Measurements from ENCODE around the gene TMEM154. TPM values are rescaled to one million over a fixed set of nuclear protein-coding genes. Genes with fewer than 3 reads are reported as not detected.

The TMEM154 gene
- polyA plus RNA-seq, 1 donor (not counting 4 experiments of a cell fraction or from before 2014, with no cell fraction given) = 106 TPM

DNA sequence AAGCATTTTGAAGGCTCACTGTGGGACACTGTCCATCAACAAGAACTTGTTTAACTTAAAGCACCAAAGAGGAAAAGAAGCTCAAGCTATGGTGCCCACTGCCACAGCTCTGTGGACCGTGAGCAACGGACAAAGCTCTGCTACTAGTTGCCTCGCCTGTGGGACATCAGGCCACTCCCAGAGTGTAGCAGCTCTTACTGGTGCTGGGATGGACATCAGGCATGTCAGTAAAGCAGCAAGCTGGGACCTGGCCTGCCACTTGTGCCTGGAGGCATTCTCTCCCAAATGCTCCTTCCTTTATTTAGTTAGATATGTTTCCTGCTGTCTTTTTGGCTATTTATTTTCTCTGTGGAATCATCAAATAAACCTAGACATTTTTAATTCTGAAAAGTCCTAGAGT lies 46.7 kb downstream of the TMEM154 start:
- no peaks in the 10 kb centered on the region for H4K20me1 ChIP-seq (ENCODE audit: control insufficient read depth, extremely low read depth, insufficient read depth, low read length)
- no peak for FAIRE-seq
- no peak overlapping the region for H3K4me3 ChIP-seq (ENCODE audit: control insufficient read depth in 2 of 3, extremely low read depth in 1 of 3, insufficient read depth in 2 of 3, low read depth in 1 of 3, low read length in 3 of 3)
- H3K27ac ChIP-seq (ENCODE audit: control insufficient read depth, insufficient read depth, low read length) = peak overlapping the region; percentile 2
- H3K27me3 ChIP-seq (ENCODE audit: control insufficient read depth, extremely low read depth, insufficient read depth, low read length) = no peaks in the 10 kb centered on the region
- H3K36me3 ChIP-seq (ENCODE audit: control insufficient read depth in 2 of 2, extremely low read depth in 1 of 2, insufficient read depth in 2 of 2, low read length in 2 of 2) = peaks cover 26 to 57% of the 10 kb centered on the region in 2 experiments
- dilution Hi-C loops (cut with MboI; ENCODE audit: extremely low pct_ligation_motif_present, low sequenced_read_pairs) = no loop called here
- H3K4me2 ChIP-seq (ENCODE audit: control insufficient read depth, extremely low read depth, insufficient read depth, low read depth, low read length) = no peak overlapping the region
- H3K4me1 ChIP-seq (ENCODE audit: control insufficient read depth, extremely low read depth, insufficient read depth, low read length) = peaks cover 20% of the 10 kb centered on the region
- peak overlapping the region; percentile 20 for H3K9ac ChIP-seq (ENCODE audit: control insufficient read depth, extremely low read depth, insufficient read depth, low read length)
- TF ChIP-seq EZH2 (IDR thresholded peaks at IDR 0.05; ENCODE audit: low read length) = no peak
- H3K9me1 ChIP-seq (ENCODE audit: control insufficient read depth, extremely low read depth, insufficient read depth, low read length) = no peaks in the 10 kb centered on the region
- H3K9me3 ChIP-seq (ENCODE audit: control insufficient read depth, low read depth, low read length) = no peaks in the 10 kb centered on the region
- H3K79me2 ChIP-seq (ENCODE audit: control insufficient read depth, insufficient read depth, low read length) = no peaks in the 10 kb centered on the region
- no peak for DNase-seq (ENCODE audit: low read depth, low spot score)
- no peak overlapping the region for H2AFZ ChIP-seq (ENCODE audit: control insufficient read depth, low read length)

DNA sequence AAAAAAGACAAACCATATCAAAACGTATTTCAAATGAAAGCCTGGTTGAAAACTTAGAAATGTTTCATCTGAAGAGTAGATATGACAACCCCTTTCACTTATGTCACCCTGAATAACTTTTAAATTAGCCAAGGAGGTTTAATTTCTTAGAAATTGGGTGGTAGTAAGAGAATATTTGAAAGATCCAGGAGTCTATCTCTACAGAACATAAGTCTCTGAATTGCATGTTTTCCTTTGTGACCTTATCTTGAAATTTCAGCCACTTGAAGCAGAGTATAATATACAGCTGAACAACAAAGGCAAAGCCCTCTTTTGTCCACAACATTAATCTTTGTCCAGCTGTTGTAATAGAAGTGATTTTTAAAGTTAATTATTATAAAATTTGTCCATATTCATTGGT lies 49.5 kb downstream of the TMEM154 start:
- Histone ChIP-seq H3K27ac (ENCODE audit: control insufficient read depth, insufficient read depth, low read length) (no peak overlapping the region), H3K36me3 (ENCODE audit: control insufficient read depth in 2 of 2, extremely low read depth in 1 of 2, insufficient read depth in 2 of 2, low read length in 2 of 2) (peaks cover 35 to 41% of the 10 kb centered on the region in 2 experiments), H4K20me1 (ENCODE audit: control insufficient read depth, extremely low read depth, insufficient read depth, low read length) (no peaks in the 10 kb centered on the region), H3K79me2 (ENCODE audit: control insufficient read depth, insufficient read depth, low read length) (no peaks in the 10 kb centered on the region), H3K27me3 (ENCODE audit: control insufficient read depth, extremely low read depth, insufficient read depth, low read length) (no peaks in the 10 kb centered on the region), H3K4me3 (ENCODE audit: control insufficient read depth in 2 of 3, extremely low read depth in 1 of 3, insufficient read depth in 2 of 3, low read depth in 1 of 3, low read length in 3 of 3) (no peak overlapping the region), H3K9me3 (ENCODE audit: control insufficient read depth, low read depth, low read length) (no peaks in the 10 kb centered on the region), H3K4me2 (ENCODE audit: control insufficient read depth, extremely low read depth, insufficient read depth, low read depth, low read length) (no peak overlapping the region), H3K9ac (ENCODE audit: control insufficient read depth, extremely low read depth, insufficient read depth, low read length) (no peak overlapping the region), H3K4me1 (ENCODE audit: control insufficient read depth, extremely low read depth, insufficient read depth, low read length) (peaks cover 20% of the 10 kb centered on the region), H3K9me1 (ENCODE audit: control insufficient read depth, extremely low read depth, insufficient read depth, low read length) (no peaks in the 10 kb centered on the region), H2AFZ (ENCODE audit: control insufficient read depth, low read length) (no peak overlapping the region)
- TF ChIP-seq EZH2 (IDR thresholded peaks at IDR 0.05; ENCODE audit: low read length) = no peak
- TF ChIP-seq, protein P1, sequence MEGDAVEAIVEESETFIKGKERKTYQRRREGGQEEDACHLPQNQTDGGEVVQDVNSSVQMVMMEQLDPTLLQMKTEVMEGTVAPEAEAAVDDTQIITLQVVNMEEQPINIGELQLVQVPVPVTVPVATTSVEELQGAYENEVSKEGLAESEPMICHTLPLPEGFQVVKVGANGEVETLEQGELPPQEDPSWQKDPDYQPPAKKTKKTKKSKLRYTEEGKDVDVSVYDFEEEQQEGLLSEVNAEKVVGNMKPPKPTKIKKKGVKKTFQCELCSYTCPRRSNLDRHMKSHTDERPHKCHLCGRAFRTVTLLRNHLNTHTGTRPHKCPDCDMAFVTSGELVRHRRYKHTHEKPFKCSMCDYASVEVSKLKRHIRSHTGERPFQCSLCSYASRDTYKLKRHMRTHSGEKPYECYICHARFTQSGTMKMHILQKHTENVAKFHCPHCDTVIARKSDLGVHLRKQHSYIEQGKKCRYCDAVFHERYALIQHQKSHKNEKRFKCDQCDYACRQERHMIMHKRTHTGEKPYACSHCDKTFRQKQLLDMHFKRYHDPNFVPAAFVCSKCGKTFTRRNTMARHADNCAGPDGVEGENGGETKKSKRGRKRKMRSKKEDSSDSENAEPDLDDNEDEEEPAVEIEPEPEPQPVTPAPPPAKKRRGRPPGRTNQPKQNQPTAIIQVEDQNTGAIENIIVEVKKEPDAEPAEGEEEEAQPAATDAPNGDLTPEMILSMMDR (optimal IDR thresholded peaks at IDR 0.05 in 1 of 3, IDR thresholded peaks at IDR 0.05 in 1 of 3, conservative IDR thresholded peaks at IDR 0.05 in 1 of 3; ENCODE audit: extremely low read depth in 1 of 3, insufficient read depth in 2 of 3, low read length in 3 of 3) = no peak
- no peak for DNase-seq (ENCODE audit: low read depth, low spot score)
- no peak for FAIRE-seq
- dilution Hi-C loops (cut with MboI; ENCODE audit: extremely low pct_ligation_motif_present, low sequenced_read_pairs) = no loop called here

DNA sequence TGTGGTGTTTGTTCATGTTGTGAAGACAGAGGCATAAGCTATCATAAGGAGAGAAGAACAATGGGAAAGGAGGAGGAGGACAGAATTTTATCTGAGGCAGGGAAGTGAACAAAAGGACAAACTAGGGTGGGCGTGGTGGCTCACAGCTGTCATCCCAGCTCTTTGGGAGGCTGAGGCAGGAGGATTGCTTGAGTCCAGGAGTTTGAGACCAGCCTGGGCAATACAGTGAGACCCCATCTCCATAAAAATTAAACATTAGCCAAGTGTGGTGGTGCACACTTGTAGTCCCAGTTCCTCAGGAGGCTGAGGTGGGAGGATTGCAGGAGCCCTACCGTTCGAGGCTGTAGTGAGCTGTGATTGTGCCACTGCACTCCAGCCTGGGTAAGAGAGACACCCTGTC lies 49.9 kb downstream of the TMEM154 start:
- Histone ChIP-seq H2AFZ (ENCODE audit: control insufficient read depth, low read length) (no peak overlapping the region), H3K4me3 (ENCODE audit: control insufficient read depth in 2 of 3, extremely low read depth in 1 of 3, insufficient read depth in 2 of 3, low read depth in 1 of 3, low read length in 3 of 3) (no peak overlapping the region), H3K27me3 (ENCODE audit: control insufficient read depth, extremely low read depth, insufficient read depth, low read length) (no peaks in the 10 kb centered on the region), H3K9ac (ENCODE audit: control insufficient read depth, extremely low read depth, insufficient read depth, low read length) (no peak overlapping the region), H3K4me2 (ENCODE audit: control insufficient read depth, extremely low read depth, insufficient read depth, low read depth, low read length) (no peak overlapping the region), H3K4me1 (ENCODE audit: control insufficient read depth, extremely low read depth, insufficient read depth, low read length) (peaks cover 18% of the 10 kb centered on the region), H3K36me3 (ENCODE audit: control insufficient read depth in 2 of 2, extremely low read depth in 1 of 2, insufficient read depth in 2 of 2, low read length in 2 of 2) (peaks cover 35 to 39% of the 10 kb centered on the region in 2 experiments), H3K9me1 (ENCODE audit: control insufficient read depth, extremely low read depth, insufficient read depth, low read length) (no peaks in the 10 kb centered on the region), H3K27ac (ENCODE audit: control insufficient read depth, insufficient read depth, low read length) (no peak overlapping the region), H4K20me1 (ENCODE audit: control insufficient read depth, extremely low read depth, insufficient read depth, low read length) (no peaks in the 10 kb centered on the region), H3K79me2 (ENCODE audit: control insufficient read depth, insufficient read depth, low read length) (no peaks in the 10 kb centered on the region), H3K9me3 (ENCODE audit: control insufficient read depth, low read depth, low read length) (no peaks in the 10 kb centered on the region)
- FAIRE-seq = no peak
- DNase-seq (ENCODE audit: low read depth, low spot score) = no peak
- TF ChIP-seq EZH2 (IDR thresholded peaks at IDR 0.05; ENCODE audit: low read length) = no peak
- dilution Hi-C loops (cut with MboI; ENCODE audit: extremely low pct_ligation_motif_present, low sequenced_read_pairs) = no loop called here
